KG1 (cell line): ENCODE results near the gene DUOX2.
"Not testable (repeated sequence)": the region's sequence is repeated elsewhere in the genome, so short reads cannot be mapped to it uniquely, and the experiment has no call there.

Experiments used
- DNase-seq: peaks from one replicate; lab custom pipeline; 2025; lab: John Stamatoyannopoulos, UW

DUOX2 gene

DNA sequence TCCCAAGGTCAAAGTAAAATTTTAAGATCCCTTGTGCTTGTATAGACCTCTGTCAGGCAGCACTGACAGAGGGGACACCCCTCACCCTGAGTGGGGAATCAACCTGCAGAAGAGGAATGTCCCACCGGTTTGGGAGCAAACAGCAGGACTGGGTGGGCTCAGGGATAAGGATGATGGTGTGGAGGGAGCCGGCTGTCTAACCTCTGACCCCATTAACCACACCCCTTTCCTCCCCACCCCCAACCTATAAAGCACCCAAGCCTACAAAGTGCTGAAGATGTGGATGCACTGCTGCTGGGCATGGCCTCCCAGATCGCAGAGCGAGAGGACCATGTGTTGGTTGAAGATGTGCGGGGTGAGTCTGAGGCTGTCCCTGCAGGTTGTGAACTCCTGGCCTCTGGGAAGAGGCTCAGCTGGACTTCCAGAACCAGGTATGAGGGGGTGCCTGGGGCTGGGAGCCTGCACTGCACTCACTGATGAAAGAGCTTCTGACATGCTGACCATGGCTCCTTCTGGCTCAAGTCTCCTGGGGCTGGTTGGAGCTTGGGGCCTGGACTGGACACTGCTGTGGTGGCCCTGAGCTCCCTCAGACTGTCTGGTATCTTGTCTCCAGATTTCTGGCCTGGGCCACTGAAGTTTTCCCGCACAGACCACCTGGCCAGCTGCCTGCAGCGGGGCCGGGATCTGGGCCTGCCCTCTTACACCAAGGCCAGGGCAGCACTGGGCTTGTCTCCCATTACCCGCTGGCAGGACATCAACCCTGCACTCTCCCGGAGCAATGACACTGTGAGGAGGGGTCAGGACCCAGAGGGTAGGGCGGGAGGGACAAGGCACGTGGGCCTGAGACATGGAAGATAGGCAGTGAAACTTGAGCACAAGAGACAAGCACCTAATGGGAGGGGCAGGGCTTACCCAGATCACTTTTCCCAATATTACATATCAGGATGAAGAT is 25.1 kb upstream of the DUOX2 start:
- no peak for DNase-seq

DNA sequence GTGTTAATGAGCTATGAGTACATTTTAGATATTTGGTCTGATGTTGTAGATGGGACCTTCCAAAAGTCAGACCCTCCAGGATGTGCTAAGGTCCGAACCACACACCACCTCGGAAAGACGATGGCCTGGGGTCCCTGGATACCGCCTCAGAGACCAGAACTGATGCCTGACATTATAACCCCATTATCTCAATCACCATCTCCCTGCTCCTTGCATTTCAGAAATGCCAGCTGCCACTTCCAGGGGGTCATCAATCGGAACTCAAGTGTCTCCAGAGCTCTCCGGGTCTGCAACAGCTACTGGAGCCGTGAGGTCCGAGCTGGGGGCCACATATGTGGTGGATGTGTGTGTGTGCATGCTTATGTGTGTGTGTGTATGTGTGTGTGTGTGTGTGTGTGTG is 23.7 kb upstream of the DUOX2 start:
- no peak for DNase-seq

DNA sequence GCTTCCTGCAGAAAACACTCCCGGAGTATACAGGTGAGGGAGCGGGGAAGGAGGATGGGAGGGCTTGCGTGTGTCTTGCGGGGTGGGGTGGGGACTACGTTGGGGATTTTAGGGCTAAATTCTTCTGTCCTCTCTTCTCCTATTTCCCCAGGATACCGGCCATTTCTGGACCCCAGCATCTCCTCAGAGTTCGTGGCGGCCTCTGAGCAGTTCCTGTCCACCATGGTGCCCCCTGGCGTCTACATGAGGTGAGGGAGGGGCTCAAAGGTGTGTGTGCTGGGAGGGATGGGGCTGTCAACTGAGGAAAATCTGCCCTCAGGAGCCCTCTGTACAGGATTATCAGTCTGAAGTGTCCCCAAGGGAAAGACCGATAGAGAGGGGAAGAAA is 22.4 kb upstream of the DUOX2 start:
- DNase-seq: no peak

DNA sequence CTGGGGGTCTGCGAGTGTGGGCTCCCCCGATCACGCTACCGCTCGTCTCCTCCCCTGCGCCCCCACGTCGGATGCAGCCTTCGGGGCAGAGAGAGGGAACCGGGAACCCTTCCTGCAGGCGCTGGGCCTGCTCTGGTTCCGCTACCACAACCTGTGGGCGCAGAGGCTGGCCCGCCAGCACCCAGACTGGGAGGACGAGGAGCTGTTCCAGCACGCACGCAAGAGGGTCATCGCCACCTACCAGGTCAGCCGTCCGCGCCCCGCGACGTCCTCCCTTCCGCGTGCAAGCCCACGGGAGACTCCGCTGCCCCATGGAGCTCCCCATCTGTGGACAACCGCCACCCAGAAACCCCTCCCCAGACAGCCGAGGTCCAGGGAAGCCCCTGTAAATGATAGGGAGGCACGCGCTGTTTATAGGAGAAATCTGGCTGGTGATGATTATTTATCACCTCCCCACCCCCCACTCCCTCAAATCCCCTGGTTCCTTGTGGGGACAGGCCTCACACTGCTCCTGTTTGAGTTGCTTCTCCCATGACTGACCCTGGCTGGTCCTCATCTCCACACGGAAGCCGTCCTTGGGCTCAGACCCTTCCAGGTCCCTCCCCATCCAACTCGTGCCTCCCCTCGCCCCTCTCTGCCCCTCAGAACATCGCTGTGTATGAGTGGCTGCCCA is 21.9 kb upstream of the DUOX2 start:
- DNase-seq: not testable (repeated sequence)

DNA sequence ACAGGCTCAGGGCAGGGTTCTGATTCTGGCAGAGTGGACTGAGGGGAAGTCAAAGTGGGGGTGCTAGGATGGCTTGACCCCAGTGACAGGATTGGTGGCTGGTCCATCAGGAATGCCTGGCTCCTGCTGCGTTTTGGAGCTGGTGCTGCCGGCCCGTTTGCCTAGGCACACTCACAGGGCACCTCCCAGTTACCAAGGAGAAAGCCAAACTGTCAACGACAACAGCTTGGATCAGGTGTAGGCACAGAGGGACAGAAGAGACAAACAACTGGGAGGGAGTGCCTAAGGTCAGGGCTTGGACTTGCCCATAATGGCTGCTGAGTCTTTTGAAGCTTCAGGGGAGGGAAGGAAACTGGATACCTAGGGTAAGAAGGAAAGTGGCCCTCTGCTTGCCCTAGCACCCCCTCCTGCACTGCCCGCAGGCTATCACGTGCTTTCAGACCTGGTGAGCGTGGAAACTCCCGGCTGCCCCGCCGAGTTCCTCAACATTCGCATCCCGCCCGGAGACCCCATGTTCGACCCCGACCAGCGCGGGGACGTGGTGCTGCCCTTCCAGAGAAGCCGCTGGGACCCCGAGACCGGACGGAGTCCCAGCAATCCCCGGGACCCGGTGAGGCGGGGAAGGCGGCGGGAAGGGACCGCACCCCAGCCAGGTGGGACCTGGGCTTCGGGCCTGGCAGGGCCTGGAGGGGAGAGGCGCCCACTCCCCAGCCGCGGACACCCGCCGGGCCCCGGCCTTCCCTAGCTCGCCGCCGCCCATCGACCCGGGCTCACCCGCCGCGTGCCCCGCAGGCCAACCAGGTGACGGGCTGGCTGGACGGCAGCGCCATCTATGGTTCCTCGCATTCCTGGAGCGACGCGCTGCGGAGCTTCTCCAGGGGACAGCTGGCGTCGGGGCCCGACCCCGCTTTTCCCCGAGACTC is 21.0 kb upstream of the DUOX2 start:
- DNase-seq: no peak

DNA sequence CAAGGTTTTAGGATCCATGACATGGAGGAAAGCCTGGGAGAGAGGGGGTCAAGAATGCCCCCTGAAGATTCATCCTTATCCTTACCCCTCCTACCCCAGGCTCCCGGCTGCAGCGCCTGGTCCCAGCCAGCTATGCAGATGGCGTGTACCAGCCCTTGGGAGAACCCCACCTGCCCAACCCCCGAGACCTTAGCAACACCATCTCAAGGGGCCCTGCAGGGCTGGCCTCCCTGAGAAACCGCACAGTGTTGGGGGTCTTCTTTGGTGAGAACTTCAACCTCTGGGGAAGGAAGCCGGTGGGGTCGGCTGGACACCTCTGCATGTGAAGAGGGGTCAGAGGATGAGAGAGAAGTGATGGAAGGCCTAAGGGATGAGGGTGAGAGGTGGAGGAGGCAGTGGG is 20.1 kb upstream of the DUOX2 start:
- DNase-seq: no peak

DNA sequence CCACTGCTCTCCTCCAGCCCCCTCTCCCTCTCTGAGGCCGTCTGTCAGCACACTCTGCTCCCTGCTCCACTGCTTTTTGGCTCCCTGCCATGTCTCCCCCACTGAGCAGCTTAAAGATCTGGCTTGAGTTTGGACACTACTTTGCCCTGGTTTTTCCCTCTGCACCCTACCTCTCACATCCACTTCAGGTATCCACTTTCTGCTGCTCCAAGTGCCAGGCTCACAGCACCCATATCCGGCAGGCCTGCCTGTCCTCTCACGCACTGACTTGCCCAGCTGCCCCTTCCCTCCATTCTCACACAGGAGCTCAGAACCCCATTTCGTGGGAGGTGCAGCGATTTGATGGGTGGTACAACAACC is 19.6 kb upstream of the DUOX2 start:
- no peak for DNase-seq

DNA sequence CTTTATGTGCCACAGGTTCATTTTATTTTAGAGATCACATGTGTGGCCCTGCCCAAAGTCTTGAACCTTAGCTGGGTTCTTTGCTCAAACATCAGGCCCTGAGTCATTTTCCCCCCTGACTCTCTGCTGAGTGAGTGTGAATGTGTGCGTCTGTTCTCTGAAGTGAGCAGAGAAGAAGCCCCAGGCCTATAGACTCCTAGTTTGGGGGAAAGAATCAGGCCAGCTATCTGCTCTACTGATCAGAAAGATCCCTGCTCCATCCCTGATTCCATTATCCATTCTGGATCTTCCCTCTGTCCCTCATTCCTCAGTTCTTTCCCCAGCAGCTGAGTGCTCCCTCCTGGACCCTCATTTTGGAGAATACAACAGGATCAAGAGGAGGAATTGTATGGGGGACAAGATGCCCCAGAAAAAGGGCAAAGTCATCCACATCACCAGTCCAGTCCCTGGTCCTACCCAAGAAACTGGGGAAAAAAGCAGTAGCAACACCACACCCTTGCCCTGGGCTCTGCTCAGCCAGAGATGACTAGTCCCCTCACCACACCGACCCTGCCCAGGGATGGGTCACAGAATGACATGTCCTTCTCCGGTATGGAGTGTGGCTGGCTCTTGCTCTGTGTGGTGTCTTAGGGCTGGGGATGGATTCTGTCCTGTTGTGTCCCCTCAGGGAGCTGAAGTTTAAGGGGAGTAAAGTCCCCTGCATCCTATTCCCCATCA is 19.0 kb upstream of the DUOX2 start:
- DNase-seq: no peak

DNA sequence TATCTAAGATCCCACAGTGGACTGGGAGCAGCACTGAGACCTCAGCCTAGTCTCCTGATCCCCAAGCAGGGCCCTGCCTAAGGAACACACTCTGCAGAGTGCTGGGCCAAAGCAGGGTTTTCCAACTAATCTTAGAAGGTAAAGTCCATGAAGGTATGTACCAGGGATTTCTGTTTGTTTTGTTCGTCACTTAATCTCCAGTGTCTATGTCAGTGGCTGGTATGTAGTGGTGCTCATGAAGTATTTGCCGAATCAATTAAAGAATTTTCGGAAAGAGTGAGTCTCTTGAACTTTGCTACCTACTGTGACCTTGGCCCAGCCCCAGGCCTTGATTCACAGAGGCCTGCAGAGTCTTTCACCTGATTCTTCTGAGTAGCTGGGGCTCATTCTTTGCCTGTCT is 17.5 kb upstream of the DUOX2 start:
- no peak for DNase-seq

DNA sequence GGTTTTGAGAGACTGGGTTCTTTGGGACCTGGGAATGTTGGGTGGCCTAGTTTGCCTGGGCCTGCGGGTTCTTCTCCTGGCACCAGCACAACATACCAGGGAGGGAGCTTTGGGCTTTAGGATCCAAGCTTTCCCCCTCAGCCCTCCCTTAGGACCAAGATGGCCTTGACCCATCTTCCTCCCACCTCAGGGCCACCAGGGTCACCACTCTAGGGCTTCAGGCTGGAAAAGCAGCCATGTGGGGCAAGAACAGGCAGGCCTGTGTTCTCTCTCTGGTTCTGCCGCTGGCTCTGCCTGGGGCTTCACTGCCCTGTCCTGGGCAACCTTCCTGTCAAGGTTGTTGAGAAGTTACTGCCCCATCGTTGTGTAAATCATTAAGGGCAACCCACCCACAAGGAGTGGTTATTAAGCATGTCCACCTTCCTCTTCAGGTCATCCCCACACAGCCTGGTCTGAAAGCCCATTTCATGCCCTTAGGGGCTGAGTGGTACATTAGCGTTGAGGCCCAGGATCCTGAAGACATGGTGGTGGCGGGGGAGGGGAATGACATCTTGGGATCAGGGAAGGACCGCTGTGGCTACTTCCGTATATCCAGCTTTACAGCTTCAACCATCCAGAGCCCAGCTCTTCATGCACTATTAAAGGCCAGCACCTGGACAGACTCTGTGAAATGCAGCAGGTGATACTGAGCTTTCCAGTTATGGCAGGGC is 16.5 kb upstream of the DUOX2 start:
- DNase-seq: no peak

DNA sequence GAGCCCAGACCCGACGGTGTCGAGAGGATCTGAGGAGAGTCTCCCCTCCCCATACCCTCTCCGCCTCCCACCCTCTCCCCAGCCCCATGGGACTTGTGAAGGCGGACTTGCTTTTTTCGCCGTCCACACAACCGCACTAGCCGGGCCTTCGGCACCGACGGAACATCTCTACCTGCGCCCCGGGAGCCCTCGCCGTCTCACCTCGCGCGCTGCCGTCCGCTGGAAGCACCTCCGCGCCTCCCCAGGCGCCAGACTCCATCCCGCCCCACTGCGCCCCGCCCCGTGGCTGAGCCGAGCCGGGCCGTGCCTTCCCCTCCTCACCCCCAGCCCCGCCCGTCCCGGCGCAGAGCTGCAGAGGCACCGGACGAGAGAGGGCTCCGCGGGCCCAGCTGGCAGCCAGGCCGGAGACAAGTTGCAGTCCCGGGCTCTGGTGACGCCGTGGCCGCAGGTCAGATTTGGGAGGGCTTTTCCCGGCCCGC is 15.7 kb upstream of the DUOX2 start, which contains the start of the genes DUOX1 and DUOXA1:
DUOX1 (plus strand) TSS at position 344 of the 479 bp plus-strand sequence. CDS start 1,973 bp downstream, outside the sequence.
DUOXA1 (minus strand) TSS at position 229 of the 479 bp plus-strand sequence. CDS start 6,865 bp downstream, outside the sequence.
- no peak for DNase-seq

DNA sequence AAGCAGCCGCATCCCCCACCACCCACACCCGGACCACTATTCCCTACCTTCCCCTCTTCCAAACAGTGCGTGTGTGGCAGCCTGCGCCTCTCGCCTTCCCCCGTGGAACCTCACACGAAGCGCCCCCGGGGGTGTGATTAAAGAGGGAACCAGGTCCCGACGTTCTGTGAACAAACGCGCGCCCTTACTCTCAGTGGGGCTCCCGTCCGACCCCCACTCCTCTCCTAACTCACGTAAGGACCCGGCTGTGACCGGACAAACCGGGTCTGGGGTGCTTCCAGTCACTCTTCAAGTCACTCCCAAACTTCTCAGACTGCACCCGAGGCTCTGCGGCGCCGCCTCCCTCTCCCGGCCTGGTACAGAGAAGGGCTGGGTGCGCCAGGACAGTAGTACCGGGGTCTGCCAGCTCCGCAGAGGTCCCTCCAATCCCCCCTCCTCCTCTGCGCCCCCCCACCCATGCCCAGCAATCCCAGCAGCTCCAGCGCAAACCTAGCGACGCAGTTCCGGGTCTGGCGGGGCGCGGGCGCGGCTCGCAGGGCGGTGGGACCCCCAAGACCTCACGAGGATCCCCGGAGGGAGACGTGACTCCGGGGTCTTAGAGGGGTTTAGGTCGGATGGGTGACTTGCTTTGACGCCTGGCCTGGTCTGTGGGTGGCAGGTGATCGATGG is 15.1 kb upstream of the DUOX2 start:
- no peak for DNase-seq

DNA sequence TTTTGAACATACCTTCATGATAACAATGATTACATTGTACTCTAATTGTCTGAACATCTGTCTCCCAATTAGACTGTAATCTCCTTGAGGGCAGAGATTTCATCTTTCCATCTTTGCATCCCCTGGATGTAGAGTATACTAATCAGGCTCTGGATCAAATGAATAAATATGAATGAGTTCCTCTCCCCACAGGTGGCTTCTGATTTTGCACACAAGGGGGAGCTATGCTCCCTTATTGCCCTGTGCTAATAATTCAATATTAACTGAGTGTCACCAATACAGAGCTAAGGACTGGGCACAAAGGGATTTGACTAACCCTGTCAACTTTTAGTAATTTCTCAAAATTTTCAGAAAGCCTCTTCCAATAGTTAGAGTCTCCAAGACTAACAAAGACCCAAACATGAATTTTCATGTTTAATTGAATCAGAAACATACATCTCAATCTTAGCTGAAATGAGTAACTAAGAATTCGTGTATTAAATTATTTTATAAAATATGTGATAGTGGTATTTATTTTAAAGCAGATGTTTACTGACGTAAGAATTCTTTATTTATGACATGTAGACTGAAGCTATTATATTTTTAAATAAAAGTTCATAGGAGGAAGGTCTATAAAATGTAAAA is 12.7 kb upstream of the DUOX2 start:
- DNase-seq: no peak

DNA sequence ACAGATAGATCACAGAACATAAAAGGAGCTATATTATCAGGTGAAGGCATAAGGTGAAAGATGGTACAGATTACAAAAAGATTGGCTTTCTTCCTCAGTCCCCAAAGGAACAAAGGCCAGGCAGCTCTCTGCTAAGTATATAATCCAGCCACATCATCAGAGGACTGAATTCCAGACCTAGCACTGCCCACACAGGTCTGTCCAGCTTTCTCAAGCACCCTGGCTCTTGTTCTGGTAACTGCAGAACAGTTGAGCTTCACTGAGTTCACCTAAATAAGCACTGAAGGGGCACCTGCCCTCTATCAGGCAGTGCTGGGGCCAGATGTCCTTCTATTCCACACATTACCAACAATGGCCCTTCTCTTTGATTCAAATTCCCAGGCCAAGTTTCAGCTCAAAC is 9.4 kb upstream of the DUOX2 start:
- no peak for DNase-seq

DNA sequence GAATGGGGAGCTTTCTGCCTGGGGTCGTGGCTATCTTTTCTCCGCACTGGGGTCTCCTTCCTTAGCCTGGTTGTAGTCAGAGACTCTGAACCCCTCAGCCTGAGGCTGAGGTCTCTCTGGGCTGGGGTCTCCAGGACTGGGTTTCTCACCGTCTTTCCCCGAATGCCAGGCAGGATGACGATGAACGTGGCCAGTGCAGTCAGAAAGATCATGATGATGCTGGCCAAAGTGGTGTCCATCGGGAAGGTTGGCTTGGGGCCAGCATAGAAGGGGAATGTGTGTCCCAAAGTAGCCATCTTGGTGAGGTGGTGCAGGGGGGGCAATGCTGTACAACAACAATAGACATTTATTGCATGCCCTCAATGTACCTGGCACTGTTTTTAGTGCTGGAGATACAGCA is 8.7 kb upstream of the DUOX2 start:
- DNase-seq: no peak

DNA sequence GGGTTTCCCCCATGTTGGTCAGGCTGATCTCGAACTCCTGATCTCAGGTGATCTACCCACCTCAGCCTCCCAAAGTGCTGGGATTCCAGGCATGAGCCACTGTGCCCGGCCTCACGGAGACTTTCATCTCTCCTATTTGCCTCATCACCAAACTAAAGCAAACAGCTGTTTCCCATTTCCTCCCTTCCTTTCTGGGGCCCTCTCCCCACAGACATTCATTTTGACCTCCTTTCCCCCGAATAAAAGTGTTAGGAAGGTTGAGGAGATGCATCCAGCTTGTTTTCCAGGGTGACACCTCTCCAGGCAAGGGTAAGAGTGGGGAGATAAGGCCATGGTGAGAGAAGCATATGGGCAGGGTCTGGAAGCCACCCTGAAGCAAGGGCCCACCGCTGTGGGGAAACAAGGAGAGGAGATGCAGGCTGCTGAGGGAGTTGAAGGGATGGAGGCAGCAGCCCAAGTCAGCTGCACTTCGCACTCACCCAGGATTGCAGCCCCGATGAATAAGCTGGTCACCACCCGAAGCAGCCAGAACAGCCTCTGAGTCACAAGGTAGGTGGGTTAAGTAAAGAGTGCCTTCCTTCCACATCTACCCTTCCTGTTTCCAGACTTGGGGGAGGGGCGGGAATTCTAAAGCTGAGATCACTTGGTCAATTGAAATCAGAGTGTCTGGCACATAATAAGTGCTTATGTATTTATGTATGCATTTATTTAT is 7.9 kb upstream of the DUOX2 start:
- no peak for DNase-seq

DNA sequence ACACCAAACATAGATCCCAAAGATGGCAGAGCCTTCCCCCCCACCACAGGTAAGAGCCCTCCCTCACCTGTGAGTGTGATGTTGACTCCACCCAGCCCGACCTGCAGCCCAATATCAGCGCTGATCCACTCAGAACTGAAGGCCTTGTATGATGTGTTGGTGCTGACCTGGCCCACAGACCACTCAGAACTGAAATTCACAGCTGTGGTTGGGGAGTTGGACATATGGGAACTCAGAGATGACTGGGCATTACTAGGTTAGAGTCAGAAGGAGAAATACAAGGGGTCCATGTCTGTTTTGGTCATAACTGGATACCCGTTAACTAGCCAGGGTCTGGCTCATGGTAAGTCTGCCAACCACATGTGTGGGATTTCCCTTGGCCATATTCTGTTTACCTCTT is 7.0 kb upstream of the DUOX2 start:
- DNase-seq: no peak

DNA sequence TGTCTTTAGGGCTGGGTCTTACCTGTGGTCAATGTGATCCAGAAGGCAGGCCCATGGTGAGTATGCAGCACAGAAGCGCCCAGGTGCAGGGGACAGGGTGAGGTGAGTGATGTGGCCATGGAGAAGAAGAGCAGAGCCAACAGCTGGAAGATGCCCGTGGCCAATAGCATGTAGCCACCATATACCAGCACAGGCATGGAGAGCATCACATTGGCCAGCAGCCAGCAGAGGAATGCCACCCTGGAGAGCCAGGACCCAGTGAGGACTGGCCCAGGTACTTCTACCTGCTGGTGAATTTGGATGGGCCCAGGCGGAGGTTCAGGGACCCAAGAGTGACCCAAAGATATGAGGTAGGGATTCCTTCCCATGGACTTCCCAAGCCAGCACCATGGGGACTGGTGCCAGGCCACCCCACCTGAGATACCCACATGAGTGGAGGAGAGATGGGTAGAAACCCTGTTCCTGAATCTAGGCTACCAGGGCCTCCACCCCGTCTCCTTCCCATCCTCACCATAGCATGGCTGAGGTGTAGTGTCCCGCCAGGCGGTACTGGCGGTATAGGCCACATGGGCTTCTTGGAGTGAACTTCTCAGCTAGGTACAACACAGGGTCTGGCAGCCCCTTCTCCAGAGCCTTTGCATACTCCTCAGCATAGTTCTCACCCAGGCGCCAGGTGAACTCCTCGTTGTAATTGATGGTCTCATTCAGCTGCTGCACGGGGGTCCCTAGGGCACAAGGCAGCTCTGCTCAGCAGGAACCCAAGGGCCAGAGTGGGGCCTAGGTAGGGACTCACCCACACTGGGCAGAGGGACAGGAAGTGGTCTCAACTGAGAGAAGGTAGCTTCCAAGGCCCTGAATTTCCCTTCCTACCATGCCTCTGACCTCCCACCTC is 6.4 kb upstream of the DUOX2 start:
- no peak for DNase-seq
